ENCODE data around the gene TET1. TPM values are rescaled to one million over a fixed set of nuclear protein-coding genes. Genes with fewer than 3 reads are reported as not detected.

The TET1 gene
- total RNA-seq, 1 experiment from 2014 or later = 2.7 TPM

GRCh38 chr10:68655620-68656126, 95.5 kb downstream of the TET1 start:
- ATAC-seq (no peak), DNase-seq (ENCODE audit: low read depth, low spot score) (no peak)
- H3K79me2 ChIP-seq (ENCODE audit: insufficient read depth, low read length) = no peaks in the 10 kb centered on the region
- no TSS peak for BruUV-seq (replicated peaks)
- ChIA-PET POLR2A (no interaction called here), CTCF (no interaction called here), RAD21 (ENCODE audit: low non-redundant PET in 1 of 2, low total read pairs in 2 of 2, uncharacterized antibody in 2 of 2, unreplicated experiment in 2 of 2) (no interaction called here)
- no peaks in the 10 kb centered on the region for H3K4me1 ChIP-seq (ENCODE audit: control insufficient read depth in 1 of 2, insufficient read depth in 2 of 2, low read length in 2 of 2)
- H3K4me2 ChIP-seq (ENCODE audit: low read length) = no peak overlapping the region
- H3K27me3 ChIP-seq (ENCODE audit: insufficient read depth, low read length) = no peaks in the 10 kb centered on the region
- H4K20me1 ChIP-seq (ENCODE audit: insufficient read depth) = no peaks in the 10 kb centered on the region
- no peak overlapping the region for H3K27ac ChIP-seq (ENCODE audit: low read depth, low read length)
- no peak overlapping the region for H3K9ac ChIP-seq (ENCODE audit: low read length)
- TF ChIP-seq RAD21 (IDR thresholded peaks at IDR 0.05; ENCODE audit: low read depth) (no peak), YY1 (IDR thresholded peaks at IDR 0.05; ENCODE audit: extremely low read depth, insufficient replicate concordance, low read depth, low read length) (no peak), CBX3 (IDR thresholded peaks at IDR 0.05; ENCODE audit: low read depth) (no peak), SRF (IDR thresholded peaks at IDR 0.05; ENCODE audit: low read depth) (no peak), EZH2phosphoT487 (IDR thresholded peaks at IDR 0.05; ENCODE audit: borderline replicate concordance) (no peak), ZFX (IDR thresholded peaks at IDR 0.05) (no peak), POLR2AphosphoS5 (IDR thresholded peaks at IDR 0.05; ENCODE audit: low read depth, low read length) (no peak), ELF1 (IDR thresholded peaks at IDR 0.05; ENCODE audit: borderline replicate concordance, low read depth) (no peak), MAX (IDR thresholded peaks at IDR 0.05) (no peak), JUND (IDR thresholded peaks at IDR 0.05) (no peak), EGR1 (IDR thresholded peaks at IDR 0.05; ENCODE audit: low read depth) (no peak), ZBTB33 (IDR thresholded peaks at IDR 0.05; ENCODE audit: extremely low read depth, insufficient replicate concordance, low read length) (no peak), FOSL1 (IDR thresholded peaks at IDR 0.05; ENCODE audit: low read depth) (no peak), ZNF274 (IDR thresholded peaks at IDR 0.05; ENCODE audit: low read depth, low read length) (no peak)
- intact Hi-C loops (cut with micrococcal nuclease) = no loop called here
- no peak overlapping the region for H3K4me3 ChIP-seq (replicated peaks in 1 of 2; ENCODE audit: low read depth in 1 of 2, low read length in 2 of 2)
- H3K9me2 ChIP-seq (ENCODE audit: insufficient read depth) = no peaks in the 10 kb centered on the region
- H3K36me3 ChIP-seq (ENCODE audit: control insufficient read depth in 1 of 2, insufficient read depth in 2 of 2, low read length in 2 of 2) = no peaks in the 10 kb centered on the region
- H2AFZ ChIP-seq (ENCODE audit: low read depth, low read length, poor library complexity, severe bottlenecking) = no peak overlapping the region
- H3K9me3 ChIP-seq (ENCODE audit: control insufficient read depth in 1 of 2, insufficient read depth in 1 of 2, low read depth in 1 of 2, low read length in 2 of 2) = no peaks in the 10 kb centered on the region

All from HCT116 (cell line).